ENCODE results near the gene C2orf81.
"Not testable (repeated sequence)": the region's sequence is repeated elsewhere in the genome, so short reads cannot be mapped to it uniquely, and the experiment has no call there.

DNA sequence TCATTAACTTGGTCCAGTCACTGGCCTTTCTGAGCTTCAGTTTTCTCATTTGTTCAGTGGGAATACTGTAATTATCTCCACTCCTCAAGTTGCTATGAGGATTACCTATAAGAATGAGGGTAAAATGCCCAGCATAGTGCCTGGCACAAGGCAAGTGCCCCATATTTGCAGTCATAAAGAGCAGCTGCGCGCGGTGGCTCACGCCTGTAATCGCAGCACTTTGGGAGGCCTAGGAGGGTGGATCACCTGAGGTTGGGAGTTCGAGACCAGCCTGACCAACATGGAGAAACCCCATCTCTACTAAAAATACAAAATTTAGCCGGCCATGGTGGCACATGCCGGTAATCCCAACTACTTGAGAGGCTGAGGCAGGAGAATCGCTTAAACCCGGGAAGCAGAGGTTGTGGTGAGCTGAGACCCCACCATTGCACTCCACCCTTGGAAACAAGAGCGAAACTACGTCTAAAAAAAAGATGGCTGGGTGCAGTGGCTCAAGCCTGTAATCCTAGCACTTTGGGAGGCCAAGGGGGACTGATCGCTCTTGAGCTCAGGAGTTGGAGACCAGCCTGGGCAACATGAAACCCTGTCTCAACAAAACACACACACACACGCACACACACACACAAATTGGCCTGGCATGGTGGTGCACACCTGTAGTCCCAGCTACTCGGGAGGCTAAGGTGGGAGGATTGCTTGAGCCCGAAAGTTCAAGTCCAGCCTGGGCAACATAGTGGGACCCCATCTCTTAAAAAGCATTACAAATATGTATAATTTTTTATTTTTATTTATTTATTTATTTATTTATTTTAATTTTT, 21.3 kb upstream of the C2orf81 start:
- TF ChIP-seq EP300, POLR2A, POLR2AphosphoS5 (IDR thresholded peaks at IDR 0.05): not testable (repeated sequence)
- TF ChIP-seq, protein P1, sequence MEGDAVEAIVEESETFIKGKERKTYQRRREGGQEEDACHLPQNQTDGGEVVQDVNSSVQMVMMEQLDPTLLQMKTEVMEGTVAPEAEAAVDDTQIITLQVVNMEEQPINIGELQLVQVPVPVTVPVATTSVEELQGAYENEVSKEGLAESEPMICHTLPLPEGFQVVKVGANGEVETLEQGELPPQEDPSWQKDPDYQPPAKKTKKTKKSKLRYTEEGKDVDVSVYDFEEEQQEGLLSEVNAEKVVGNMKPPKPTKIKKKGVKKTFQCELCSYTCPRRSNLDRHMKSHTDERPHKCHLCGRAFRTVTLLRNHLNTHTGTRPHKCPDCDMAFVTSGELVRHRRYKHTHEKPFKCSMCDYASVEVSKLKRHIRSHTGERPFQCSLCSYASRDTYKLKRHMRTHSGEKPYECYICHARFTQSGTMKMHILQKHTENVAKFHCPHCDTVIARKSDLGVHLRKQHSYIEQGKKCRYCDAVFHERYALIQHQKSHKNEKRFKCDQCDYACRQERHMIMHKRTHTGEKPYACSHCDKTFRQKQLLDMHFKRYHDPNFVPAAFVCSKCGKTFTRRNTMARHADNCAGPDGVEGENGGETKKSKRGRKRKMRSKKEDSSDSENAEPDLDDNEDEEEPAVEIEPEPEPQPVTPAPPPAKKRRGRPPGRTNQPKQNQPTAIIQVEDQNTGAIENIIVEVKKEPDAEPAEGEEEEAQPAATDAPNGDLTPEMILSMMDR (IDR thresholded peaks at IDR 0.05): not testable (repeated sequence)
